Measurements from ENCODE around the gene CCL23.

The CCL23 gene

GRCh38 chr17:35986643-35987042 is 31.1 kb downstream of the CCL23 start, which contains the start of gene CCL14:
CCL14 (minus strand) TSS chr17:35986729; CDS start chr17:35986649, 80 bp downstream.
- Mint-ChIP-seq H3K27ac (no peak within 1 kb of the TSS), H3K27me3 (peaks cover 2% of the 10 kb centered on the region), H3K9me3 (peaks cover 10% of the 10 kb centered on the region), H3K36me3 (no peaks in the 10 kb centered on the region), H3K4me1 (no peaks in the 10 kb centered on the region), H3K4me3 (no peak within 1 kb of the TSS)

DNA sequence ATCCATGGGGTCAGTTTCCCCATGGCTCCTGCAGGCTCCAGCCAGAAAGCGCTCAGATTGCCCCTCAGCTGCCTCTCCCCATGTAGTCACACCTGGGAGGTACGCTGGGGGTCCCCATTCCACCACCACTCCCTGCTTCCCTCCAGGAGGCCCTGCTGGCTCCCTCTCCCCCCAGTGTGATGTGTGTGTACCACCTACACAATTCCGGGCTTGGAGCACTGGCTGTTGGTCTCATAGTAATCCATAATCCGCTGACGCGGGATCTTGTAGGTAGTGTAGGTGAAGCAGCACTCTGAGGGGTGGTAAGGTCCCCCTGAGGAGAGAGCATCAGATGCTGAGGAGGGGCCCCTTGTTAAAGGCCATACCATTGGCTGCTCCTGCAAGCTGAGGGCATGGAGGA is 33.6 kb downstream of the CCL23 start:
- Mint-ChIP-seq H3K36me3 (no peaks in the 10 kb centered on the region), H3K4me1 (no peaks in the 10 kb centered on the region), H3K27ac (no peak overlapping the region), H3K4me3 (no peak overlapping the region), H3K9me3 (peaks cover 5% of the 10 kb centered on the region), H3K27me3 (no peaks in the 10 kb centered on the region)

DNA sequence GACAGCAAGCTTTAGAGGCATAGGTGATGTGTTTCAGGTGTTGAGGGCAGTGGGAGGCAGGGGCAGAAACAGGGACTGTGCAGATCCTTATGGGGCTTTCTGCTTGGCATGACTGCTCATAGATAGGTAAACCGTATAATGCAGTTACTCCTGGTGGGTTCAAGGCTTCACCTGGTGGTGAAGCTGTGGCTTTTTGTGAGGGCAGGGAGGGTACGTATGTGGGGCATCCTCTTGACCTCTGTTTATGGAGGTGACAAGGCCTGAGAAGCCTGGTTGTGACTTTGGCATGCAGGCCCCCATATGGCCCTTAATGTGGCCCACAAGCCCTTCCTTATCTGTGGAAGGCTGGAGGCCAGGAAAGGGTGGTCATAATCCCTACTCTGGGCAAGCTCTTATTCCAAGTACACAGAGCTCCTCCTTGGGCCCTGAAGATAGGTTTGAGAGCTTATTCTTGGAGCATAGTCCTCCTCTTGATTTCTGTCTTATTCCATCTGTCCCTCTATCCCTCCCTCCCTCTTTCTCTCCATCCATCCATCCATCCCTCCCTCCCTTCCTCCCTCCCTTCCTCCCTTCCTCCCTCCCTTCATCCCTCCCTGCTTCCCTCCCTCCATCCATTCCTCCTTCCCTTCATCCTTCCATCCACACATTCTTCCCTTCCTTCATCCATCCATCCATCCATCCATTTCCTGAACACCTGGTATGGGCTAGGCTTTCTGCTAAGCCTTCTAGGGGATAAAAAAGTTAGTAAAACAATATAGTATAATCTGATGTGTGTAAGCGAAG is 35.2 kb downstream of the CCL23 start:
- no peaks in the 10 kb centered on the region for H3K4me1 Mint-ChIP-seq
- H3K4me3 Mint-ChIP-seq, result no peak overlapping the region
- no peaks in the 10 kb centered on the region for H3K9me3 Mint-ChIP-seq
- H3K36me3 Mint-ChIP-seq, result no peaks in the 10 kb centered on the region
- no peak overlapping the region for H3K27ac Mint-ChIP-seq
- H3K27me3 Mint-ChIP-seq, result peaks cover 2% of the 10 kb centered on the region

- no peaks in the 10 kb centered on the region for H3K36me3 Mint-ChIP-seq
- H3K4me3 Mint-ChIP-seq, result no peak overlapping the region
- H3K9me3 Mint-ChIP-seq, result no peaks in the 10 kb centered on the region
- no peak overlapping the region for H3K27ac Mint-ChIP-seq
- H3K27me3 Mint-ChIP-seq, result peaks cover 2% of the 10 kb centered on the region
- H3K4me1 Mint-ChIP-seq, result no peaks in the 10 kb centered on the region
Observed at GRCh38 chr17:35981908-35982330, 35.9 kb downstream of the CCL23 start.

GRCh38 chr17:35981246-35981645 is 36.5 kb downstream of the CCL23 start, which contains the start of gene CCL16:
CCL16 (minus strand) TSS chr17:35981497; CDS start chr17:35981420, 77 bp downstream.
- no peak within 1 kb of the TSS for H3K27ac Mint-ChIP-seq
- H3K36me3 Mint-ChIP-seq, result no peaks in the 10 kb centered on the region

GRCh38 chr17:35978346-35978745 is 39.4 kb downstream of the CCL23 start:
- Mint-ChIP-seq H3K4me1 (no peaks in the 10 kb centered on the region), H3K27me3 (peaks cover 4% of the 10 kb centered on the region), H3K9me3 (no peaks in the 10 kb centered on the region), H3K27ac (no peak overlapping the region), H3K36me3 (no peaks in the 10 kb centered on the region), H3K4me3 (no peak overlapping the region)

More at GRCh38 chr17:35981246-35981645, 36.5 kb downstream of the CCL23 start, which contains the start of gene CCL16:
- Mint-ChIP-seq H3K4me3 (no peak within 1 kb of the TSS), H3K9me3 (no peaks in the 10 kb centered on the region), H3K4me1 (no peaks in the 10 kb centered on the region), H3K27me3 (peaks cover 4% of the 10 kb centered on the region)

DNA sequence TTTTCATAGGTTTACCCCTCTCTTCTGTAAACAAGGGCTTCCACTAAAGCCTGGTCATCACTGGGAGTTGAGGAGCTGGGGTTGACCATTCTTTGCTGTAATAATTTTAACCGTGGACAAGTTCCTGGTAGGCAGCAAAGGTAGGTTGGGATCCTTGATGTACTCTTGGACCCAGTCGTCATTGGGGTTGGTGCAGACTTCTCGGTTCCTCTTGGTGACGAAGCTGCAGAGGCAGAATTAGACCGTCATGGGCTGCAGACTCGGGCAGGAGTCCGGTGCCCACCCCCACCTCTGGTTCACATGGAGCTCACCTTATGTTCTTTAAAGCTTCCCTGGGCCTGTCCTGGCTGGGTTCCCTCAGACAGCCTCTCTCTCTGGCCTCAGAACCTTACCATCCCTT is 40.3 kb downstream of the CCL23 start:
- Mint-ChIP-seq H3K27me3 (peaks cover 4% of the 10 kb centered on the region), H3K27ac (no peak overlapping the region), H3K9me3 (no peaks in the 10 kb centered on the region), H3K4me1 (no peaks in the 10 kb centered on the region), H3K36me3 (no peaks in the 10 kb centered on the region), H3K4me3 (no peak overlapping the region)

GRCh38 chr17:35973333-35974260 is 44.2 kb downstream of the CCL23 start:
- H3K27ac Mint-ChIP-seq, result no peak overlapping the region

DNA sequence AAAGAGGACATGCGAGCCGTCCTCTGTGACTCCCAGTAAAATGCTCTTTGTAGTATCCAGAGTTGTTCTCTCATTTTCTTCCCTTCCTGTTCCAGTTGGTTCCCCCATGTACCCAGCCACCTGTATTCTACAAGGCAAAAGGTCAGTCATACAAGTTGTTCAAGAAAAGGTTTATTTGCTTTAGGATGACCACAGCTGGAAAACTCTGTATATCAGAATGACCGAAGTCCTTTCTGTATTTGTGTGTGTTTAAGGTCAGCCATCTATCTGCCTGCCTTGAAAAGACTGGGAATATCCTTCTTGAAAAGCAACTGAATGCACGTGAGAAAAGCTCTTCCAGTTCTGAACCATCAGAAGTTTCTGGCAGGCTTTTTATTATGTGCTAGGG is 44.8 kb downstream of the CCL23 start:
- Mint-ChIP-seq H3K27ac (no peak overlapping the region), H3K9me3 (no peaks in the 10 kb centered on the region), H3K36me3 (no peaks in the 10 kb centered on the region), H3K4me3 (no peak overlapping the region), H3K4me1 (no peaks in the 10 kb centered on the region), H3K27me3 (peaks cover 4% of the 10 kb centered on the region)

More at GRCh38 chr17:35973333-35974260, 44.2 kb downstream of the CCL23 start:
- Mint-ChIP-seq H3K9me3 (no peaks in the 10 kb centered on the region), H3K4me3 (no peak overlapping the region), H3K27me3 (peaks cover 4% of the 10 kb centered on the region), H3K36me3 (no peaks in the 10 kb centered on the region), H3K4me1 (no peaks in the 10 kb centered on the region)

- Mint-ChIP-seq H3K4me3 (no peak overlapping the region), H3K27me3 (peaks cover 1% of the 10 kb centered on the region), H3K9me3 (no peaks in the 10 kb centered on the region), H3K27ac (no peak overlapping the region), H3K36me3 (no peaks in the 10 kb centered on the region), H3K4me1 (no peaks in the 10 kb centered on the region)
Observed at GRCh38 chr17:35972535-35972934, 45.2 kb downstream of the CCL23 start.

DNA sequence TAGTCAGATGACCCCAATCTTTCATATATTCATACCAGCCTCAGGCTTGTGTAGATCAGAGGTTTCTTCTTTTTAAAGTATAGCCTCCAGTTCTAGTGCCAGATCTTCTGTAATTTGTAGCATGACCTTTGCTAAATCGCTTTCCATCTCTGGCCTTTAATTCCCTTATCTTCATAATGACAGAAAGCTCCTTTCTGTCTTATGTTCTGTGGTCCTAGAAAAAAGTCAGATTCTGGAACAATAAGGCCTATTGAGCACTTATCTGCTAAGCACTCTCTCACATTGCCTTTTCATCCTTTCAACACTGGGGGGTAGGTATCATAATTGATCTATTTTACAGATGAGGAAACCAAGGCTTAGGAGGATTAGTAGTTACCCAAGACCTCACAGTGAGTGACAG is 45.7 kb downstream of the CCL23 start:
- Mint-ChIP-seq H3K27ac (no peak overlapping the region), H3K4me3 (no peak overlapping the region), H3K27me3 (peaks cover 1% of the 10 kb centered on the region), H3K9me3 (no peaks in the 10 kb centered on the region), H3K36me3 (no peaks in the 10 kb centered on the region), H3K4me1 (no peaks in the 10 kb centered on the region)

DNA sequence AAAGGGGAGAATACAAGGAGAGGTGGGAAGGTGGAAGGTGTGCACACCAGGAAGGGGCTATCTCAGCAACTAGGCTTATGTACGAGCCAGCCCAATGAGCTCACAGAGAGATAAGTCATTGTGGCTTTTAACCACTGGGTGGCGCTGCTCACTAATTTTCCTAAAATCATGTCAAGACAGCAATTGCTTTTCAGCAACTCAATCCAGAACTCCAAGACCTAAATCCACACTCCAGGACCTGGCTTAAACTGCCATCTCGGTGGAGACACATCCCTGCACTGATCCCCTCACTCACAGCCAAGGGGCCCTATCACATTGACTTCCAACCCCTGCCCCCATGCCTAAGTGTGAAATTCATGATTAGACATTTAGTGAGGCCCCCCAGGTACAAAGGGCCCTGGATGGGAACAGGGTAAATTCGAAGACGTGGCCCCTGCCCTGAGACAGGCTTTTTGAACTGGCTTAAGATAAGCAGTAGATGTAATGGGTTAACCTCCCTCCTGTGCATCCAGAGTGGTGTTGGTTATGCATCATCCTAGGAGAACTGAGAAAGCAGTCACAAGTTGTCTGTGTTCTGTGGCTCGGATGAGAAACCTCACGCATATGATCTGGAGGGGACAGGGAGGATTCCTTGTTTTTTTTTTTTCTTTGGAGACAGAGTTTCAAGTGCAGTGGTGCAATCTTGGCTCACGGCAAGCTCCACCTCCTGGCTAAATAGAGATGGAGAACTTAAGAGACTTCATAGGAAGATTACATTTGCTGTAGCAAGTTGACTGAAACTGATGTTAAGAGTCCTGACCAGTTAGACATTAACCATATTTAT is 48.0 kb downstream of the CCL23 start:
- Mint-ChIP-seq H3K27me3 (no peaks in the 10 kb centered on the region), H3K4me1 (no peaks in the 10 kb centered on the region), H3K36me3 (no peaks in the 10 kb centered on the region), H3K4me3 (no peak overlapping the region), H3K9me3 (no peaks in the 10 kb centered on the region), H3K27ac (no peak overlapping the region)

- Mint-ChIP-seq H3K36me3 (no peaks in the 10 kb centered on the region), H3K27ac (no peak overlapping the region), H3K4me3 (no peak overlapping the region), H3K4me1 (no peaks in the 10 kb centered on the region), H3K27me3 (no peaks in the 10 kb centered on the region), H3K9me3 (no peaks in the 10 kb centered on the region)
Observed at GRCh38 chr17:35968520-35969054, 49.2 kb downstream of the CCL23 start.

DNA sequence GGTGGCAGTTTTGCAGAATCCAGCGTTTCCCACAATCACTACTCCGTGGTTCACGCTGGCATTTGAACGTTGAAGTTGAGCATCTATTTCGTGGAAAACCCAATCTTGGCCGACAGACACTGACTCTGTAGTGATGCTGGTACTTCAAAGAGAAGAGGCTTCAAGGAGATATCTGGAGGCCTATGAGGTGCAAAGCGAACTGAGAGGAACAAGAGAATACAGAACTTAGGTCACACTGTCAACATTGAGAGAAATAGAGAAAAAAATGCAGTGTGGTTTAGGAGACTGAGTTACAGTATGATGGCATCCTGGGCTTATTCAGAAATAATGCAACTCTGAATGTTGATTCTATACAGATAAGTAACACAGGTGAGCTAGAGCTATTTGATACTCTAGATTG is 52.5 kb downstream of the CCL23 start:
- Mint-ChIP-seq H3K4me1 (no peaks in the 10 kb centered on the region), H3K27me3 (no peaks in the 10 kb centered on the region), H3K9me3 (no peaks in the 10 kb centered on the region), H3K27ac (no peak overlapping the region), H3K4me3 (no peak overlapping the region), H3K36me3 (no peaks in the 10 kb centered on the region)

GRCh38 chr17:35963663-35964062 is 54.1 kb downstream of the CCL23 start:
- H3K4me1 Mint-ChIP-seq, result no peaks in the 10 kb centered on the region
- no peaks in the 10 kb centered on the region for H3K36me3 Mint-ChIP-seq
- no peaks in the 10 kb centered on the region for H3K9me3 Mint-ChIP-seq
- H3K27ac Mint-ChIP-seq, result no peak overlapping the region
- H3K27me3 Mint-ChIP-seq, result peaks cover 3% of the 10 kb centered on the region
- no peak overlapping the region for H3K4me3 Mint-ChIP-seq
